ENCODE data around the gene PIK3R4.

DNA sequence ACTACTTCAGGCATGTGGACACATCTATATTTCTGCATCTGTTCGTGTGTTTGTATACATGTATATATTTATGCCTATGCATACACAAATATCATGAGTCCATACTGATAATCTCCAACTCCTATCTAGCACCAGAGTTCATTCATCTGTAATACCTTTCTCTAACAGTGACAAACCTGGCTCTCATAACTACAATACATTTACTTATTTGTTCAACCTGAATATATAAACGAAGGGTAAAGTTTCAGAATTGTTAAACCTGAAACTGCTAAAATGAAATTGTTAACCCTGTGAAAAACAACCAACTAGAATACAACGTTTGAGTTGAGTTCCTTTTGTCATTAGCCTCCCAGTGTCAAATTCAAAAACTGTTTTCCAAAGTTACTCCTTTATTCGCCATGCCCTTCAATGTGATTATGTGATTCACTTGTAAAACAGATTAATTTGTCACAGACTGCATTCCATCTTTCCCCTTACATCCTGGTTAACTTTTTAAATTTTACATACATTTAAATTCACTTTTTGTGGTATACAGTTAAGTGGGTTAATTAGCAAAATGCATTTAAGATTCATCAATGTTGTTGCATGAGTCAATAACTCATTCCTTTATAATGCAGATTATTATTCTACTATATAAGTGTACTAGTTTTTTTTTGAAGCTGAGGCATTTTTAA lies 58.5 kb downstream of the PIK3R4 start:
- TF ChIP-seq CTCF (conservative IDR thresholded peaks at IDR 0.05 in 1 of 2, IDR thresholded peaks at IDR 0.05 in 1 of 2; ENCODE audit: extremely low read depth in 1 of 2, insufficient read depth in 1 of 2, low read depth in 1 of 2, low read length in 2 of 2) (no peak), EZH2 (IDR thresholded peaks at IDR 0.05; ENCODE audit: borderline replicate concordance, low read length) (no peak)

All from mammary epithelial cell (primary cell).